GM12878 (cell line): ENCODE results near the gene CD68. TPM values are rescaled to one million over a fixed set of nuclear protein-coding genes. Genes with fewer than 3 reads are reported as not detected.

ENCODE experiments used
- ATAC-seq: fragments of 200-7000 bp; cut with Tn5 transposase; 3 replicates; pipeline ENCODE4 v1.9.1; 2020; ENCODE audit warnings: mild to moderate bottlenecking, moderate library complexity
- BruUV-seq: library from RNA; stranded (reverse); fragments of 400-500 nt; replicated peaks from 2 replicates; lab custom pipeline; 2021; lab: Mats Ljungman, UMichigan
- CTCF ChIA-PET: fragments of 300-600 bp; sonication (Branson Sonifier 250); formaldehyde crosslinking; extraction: SDS; loops from one replicate; lab custom pipeline; 2021; ENCODE audit warnings: inconsistent platforms; lab: Yijun Ruan, JAX
- POLR2A ChIA-PET: fragments of 350-600 bp; formaldehyde crosslinking; extraction: SDS; loops from one replicate; lab custom pipeline; 2021; ENCODE audit warnings: inconsistent platforms; lab: Charles Lee
- RAD21 ChIA-PET: fragments of 300-600 bp; sonication (Branson Sonifier 250); formaldehyde crosslinking; loops from one replicate; lab custom pipeline; 2023; ENCODE audit warnings: antibody characterized with exemption; ENCODE audit not compliant: unreplicated experiment; lab: Charles Lee
- SMC1A ChIA-PET: fragments of 300-600 bp; sonication (Branson Sonifier 250); formaldehyde crosslinking; loops from one replicate; lab custom pipeline; 2023; ENCODE audit not compliant: unreplicated experiment, uncharacterized antibody; lab: Charles Lee
- DNase-seq: peaks from one replicate; pipeline ENCODE4 v3.0.0-alpha.2; 2011; ENCODE audit warnings: low read depth, low spot score
- FAIRE-seq: peaks from 3 replicates; lab custom pipeline; 2011; peaks lifted over from hg19 to GRCh38; lab: Jason Lieb, UNC
- H2AFZ ChIP-seq: 2 replicates; pipeline ENCODE4 v1.6.0; 2011; ENCODE audit warnings: low read depth, low read length, control low read depth; ENCODE audit not compliant: control insufficient read depth
- H3K27ac ChIP-seq: 2 replicates; pipeline ENCODE4 v1.5.1; 2011; ENCODE audit warnings: control low read depth; ENCODE audit not compliant: control insufficient read depth, insufficient read depth
- H3K27me3 ChIP-seq, 2 experiments: replicated peaks in 1 of 2; 2 replicates each; pipeline versions ENCODE4 v1.6.0 to v1.6.1; 2011; ENCODE audit warnings: low read length in 1 of 2; ENCODE audit not compliant: control insufficient read depth in 2 of 2, insufficient read depth in 2 of 2
- H3K36me3 ChIP-seq, 2 experiments: 2 replicates each; pipeline ENCODE4 v1.5.1; 2011; ENCODE audit warnings: low read length in 1 of 2; ENCODE audit not compliant: control insufficient read depth in 2 of 2, insufficient read depth in 2 of 2
- H3K4me1 ChIP-seq: 2 replicates; pipeline ENCODE4 v1.6.1; 2011; ENCODE audit warnings: mild to moderate bottlenecking, low read length, moderate library complexity, mixed read lengths; ENCODE audit not compliant: control insufficient read depth, insufficient read depth
- H3K4me2 ChIP-seq: 2 replicates; pipeline ENCODE4 v1.6.0; 2011; ENCODE audit warnings: control low read depth; ENCODE audit not compliant: control insufficient read depth, insufficient read depth
- H3K4me3 ChIP-seq: fragments of 200-600 bp; sonication (generic); 2 replicates; pipeline ENCODE4 v1.5.1; 2016
- H3K79me2 ChIP-seq: 2 replicates; pipeline ENCODE4 v1.6.0; 2011; ENCODE audit warnings: low read length; ENCODE audit not compliant: control insufficient read depth, insufficient read depth
- H3K9ac ChIP-seq: 2 replicates; pipeline ENCODE4 v1.8.0; 2011; ENCODE audit warnings: low read length, control low read depth, mixed read lengths; ENCODE audit not compliant: control insufficient read depth, insufficient read depth
- H3K9me3 ChIP-seq: replicated peaks from 3 replicates; pipeline ENCODE4 v1.5.1; 2011; ENCODE audit warnings: mild to moderate bottlenecking, low read length; ENCODE audit not compliant: control insufficient read depth, insufficient read depth
- H4K20me1 ChIP-seq: 2 replicates; pipeline ENCODE4 v1.6.0; 2011; ENCODE audit not compliant: control insufficient read depth, insufficient read depth
- EED ChIP-seq: sonication (generic); IDR thresholded peaks from 2 replicates; pipeline ENCODE4 v1.6.1; 2016; ENCODE audit warnings: antibody characterized with exemption, low read depth
- FOXM1 ChIP-seq: IDR thresholded peaks from 2 replicates; pipeline ENCODE4 v1.6.1; 2012; ENCODE audit warnings: low read depth, mild to moderate bottlenecking, inconsistent platforms, low read length, moderate library complexity
- IRF4 ChIP-seq: IDR thresholded peaks from 2 replicates; pipeline ENCODE4 v1.6.1; 2011; ENCODE audit warnings: low read depth, low read length
- NBN ChIP-seq: fragments of 450-650 bp; IDR thresholded peaks from 2 replicates; pipeline ENCODE4 v1.6.1; 2016
- NFYA ChIP-seq: IDR thresholded peaks from 2 replicates; pipeline ENCODE4 v1.6.1; 2011; ENCODE audit warnings: low read depth, mild to moderate bottlenecking, low read length, improper control_type of control experiment, borderline replicate concordance
- POLR2A ChIP-seq: IDR thresholded peaks from 2 replicates; pipeline ENCODE4 v1.6.1; 2011; ENCODE audit warnings: low read depth, mild to moderate bottlenecking, low read length
- POLR2AphosphoS5 ChIP-seq: IDR thresholded peaks from 2 replicates; pipeline ENCODE4 v1.6.1; 2011; ENCODE audit warnings: mild to moderate bottlenecking, low read length, inconsistent platforms
- RELB ChIP-seq: fragments of 450-650 bp; IDR thresholded peaks from 2 replicates; pipeline ENCODE4 v1.6.1; 2017; ENCODE audit warnings: low read depth, mild to moderate bottlenecking, moderate library complexity
- SUZ12 ChIP-seq: fragments of 200-600 bp; sonication (generic); IDR thresholded peaks from one replicate; pipeline ENCODE4 v1.6.1; 2018; ENCODE audit warnings: antibody characterized with exemption, mild to moderate bottlenecking; ENCODE audit not compliant: unreplicated experiment
- ZSCAN29 ChIP-seq: fragments of 450-650 bp; IDR thresholded peaks from 2 replicates; pipeline ENCODE4 v1.6.1; 2017; ENCODE audit warnings: mild to moderate bottlenecking, moderate library complexity
- WGBS: methylation state at CpG from one replicate; pipeline ENCODE4 v1.1.6; 2016; ENCODE audit warnings: low lambda C conversion rate; ENCODE audit not compliant: insufficient replicate concordance, insufficient coverage; ENCODE audit errors: missing lambda C conversion rate; 5-methylcytosine and 5-hydroxymethylcytosine counted together
- in situ Hi-C: fragments of 300-500 bp; cut with MboI; formaldehyde crosslinking; loops from 9 replicates; pipeline ENCODE4 v1.14.3; 2018; ENCODE audit warnings: mixed read lengths
- intact Hi-C: fragments of 100-400 bp; cut with micrococcal nuclease; formaldehyde crosslinking; loops from one replicate; pipeline ENCODE4 v1.14.2; 2022; ENCODE audit not compliant: unreplicated experiment
- polyA plus RNA-seq, 11 experiments: library from polyadenylated mRNA; depleted of rRNA in 4 of 11; unstranded in 6 of 11; stranded (reverse) in 5 of 11; fragments of >200 nt; fragmentation: Nextera tagmentation in 4 of 11; fragmentation: Illumina TruSeq in 1 of 11; extraction: Ambion mirVana in 4 of 11; extraction: Trizol in 1 of 11; gene quantifications; 1 replicate in 1 of 11; 2 replicates in 10 of 11; pipeline versions ENCODE4 v1.2.1 to v1.2.3, GENCODE V29; 2011 to 2016; ENCODE audit warnings: inconsistent platforms in 2 of 11, missing spikeins in 2 of 11, low read depth in 1 of 11
- total RNA-seq, 4 experiments: library from RNA; depleted of rRNA in 3 of 4; stranded (reverse); fragments of >200 nt in 3 of 4; fragmentation: Illumina TruSeq in 1 of 4; extraction: Trizol in 1 of 4; gene quantifications; 2 replicates each; pipeline versions ENCODE4 v1.2.1 to v1.2.3, GENCODE V29; 2013 to 2021

CD68 gene
- total and polyA plus RNA-seq, 10 of the 15 experiments (the other 5 are each of a cell fraction or from before 2014, with no cell fraction given): 2.6 to 6.9 (median 3.8) TPM

- Histone ChIP-seq H3K27ac (0 out of 2 replicates have a peak overlapping the region, but pooled peaks have one; percentile 97), H3K27me3 (no peaks in the 10 kb centered on the region), H3K79me2 (peaks cover 57% of the 10 kb centered on the region), H3K9me3 (no peaks in the 10 kb centered on the region), H3K9ac (peak overlapping the region; percentile 99), H3K4me2 (peak overlapping the region; percentile 84), H3K4me1 (peaks cover 32% of the 10 kb centered on the region), H3K36me3 (peaks cover 40 to 56% of the 10 kb centered on the region in 2 experiments), H2AFZ (no peak overlapping the region), H4K20me1 (peaks cover 25% of the 10 kb centered on the region), H3K4me3 (peak overlapping the region; percentile 93)
- POLR2A ChIA-PET: interaction anchor here (0.5 to 5.1 kb wide), 9 partner anchors 10 to 269 kb away, joined by 3 to 39 read pairs (median 4); partner anchors contain the start of genes FXR2, MPDU1, TMEM256 and TP53
- in situ Hi-C loops (loop anchor here (25.0 kb wide), 1 partner anchor 537 kb away; the partner anchor contains the start of genes SLC16A11 and SLC16A13), intact Hi-C loops (loop anchor here (5.0 kb wide), 1 partner anchor 113 kb away; the partner anchor contains the start of genes TP53 and WRAP53)
- SMC1A ChIA-PET: interaction anchor here (0.7 to 2.2 kb wide), 4 partner anchors 9 to 113 kb away, joined by 3 to 7 read pairs (median 4); partner anchors contain the start of genes MPDU1, TP53 and WRAP53
- RAD21 ChIA-PET: interaction anchor here (0.7 to 2.7 kb wide), 7 partner anchors 9 to 116 kb away, joined by 3 to 9 read pairs (median 4); partner anchors contain the start of genes MPDU1, SAT2 and SENP3
- DNase-seq: no peak
- ATAC-seq: no peak
- no TSS peak for BruUV-seq
- TF ChIP-seq IRF4: no peak
- TF ChIP-seq ZSCAN29: no peak
- peak; percentile 33; the same call in 1 of the 2 replicates for TF ChIP-seq POLR2A
- no peak for TF ChIP-seq RELB
- TF ChIP-seq NBN: no peak
- TF ChIP-seq SUZ12: no peak
- TF ChIP-seq EED: no peak
- peak; percentile 53 for TF ChIP-seq POLR2AphosphoS5
- TF ChIP-seq NFYA: no peak
- TF ChIP-seq FOXM1: 0 out of 2 replicates have a peak, but pooled peaks have one; percentile 16
- WGBS: 1% methylated on average over 15 of the region's 15 CpGs
- FAIRE-seq: no peak
- CTCF ChIA-PET: interaction anchor here (0.7 to 3.0 kb wide), 5 partner anchors 9 to 112 kb away, joined by 3 to 14 read pairs (median 5); partner anchors contain the start of genes MPDU1, SENP3, SOX15 and TP53
These were observed 5.1 kb upstream of the CD68 start for GRCh38 chr17:7574176-7574953.
